ENCODE results near the gene TMEM176A. TPM values are rescaled to one million over a fixed set of nuclear protein-coding genes. Genes with fewer than 3 reads are reported as not detected.

The TMEM176A gene
- total and polyA plus RNA-seq, 2 donors, result 11.0 to 27.9 TPM

DNA sequence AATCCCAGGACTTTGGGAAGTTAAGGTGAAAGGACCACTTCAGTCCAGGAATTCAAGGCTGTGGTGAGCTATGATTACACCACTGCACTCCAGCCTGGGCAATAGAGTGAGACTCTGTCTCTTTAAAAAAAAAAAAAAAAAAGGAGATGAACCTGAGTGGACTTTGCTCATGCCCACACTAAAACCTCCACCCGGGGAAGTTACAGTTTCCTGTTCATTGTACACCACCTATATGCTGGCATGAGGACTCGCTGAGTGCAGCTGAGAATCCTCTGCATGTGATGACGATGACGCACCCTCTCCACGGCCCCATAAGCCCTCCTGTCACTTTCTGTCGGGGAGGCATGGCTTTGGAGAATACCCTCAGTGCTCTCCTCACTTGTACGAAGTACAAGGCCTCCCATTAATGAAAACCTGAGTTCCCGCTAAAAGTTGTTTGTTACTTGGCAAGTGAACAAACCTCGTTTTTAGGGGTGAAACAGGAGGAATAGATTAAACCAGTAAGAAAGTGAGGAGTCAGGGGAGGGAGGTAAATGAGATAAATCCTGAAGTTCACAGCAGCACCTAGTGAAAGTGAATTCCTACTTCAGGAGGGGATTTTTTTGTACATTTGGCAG, 16.3 kb upstream of the TMEM176A start:
- Histone ChIP-seq H3K36me3 (ENCODE audit: control insufficient read depth in 2 of 2, insufficient read depth in 2 of 2, low read length in 1 of 2) (no peaks in the 10 kb centered on the region), H3K27ac (ENCODE audit: low read depth in 1 of 2, low read length in 1 of 2) (peak overlapping the region in 1 of 2 donors; percentile 53), H3K4me1 (ENCODE audit: control insufficient read depth in 2 of 2, insufficient read depth in 2 of 2, low read length in 2 of 2) (peaks cover 0 to 25% of the 10 kb centered on the region in 2 donors), H3K27me3 (ENCODE audit: control insufficient read depth in 2 of 2, insufficient read depth in 1 of 2, low read length in 1 of 2) (no peaks in the 10 kb centered on the region), H3K9me3 (ENCODE audit: control insufficient read depth in 2 of 2, insufficient read depth in 1 of 2, low read length in 1 of 2) (no peaks in the 10 kb centered on the region), H3K4me3 (ENCODE audit: low read length in 2 of 2) (no peak overlapping the region)
- 65% methylated on average over 9 of the region's 9 CpGs for WGBS
- peak in 1 of 9 donors; percentile 5 for DNase-seq (ENCODE audit: low read depth in 6 of 9, low spot score in 9 of 9)

DNA sequence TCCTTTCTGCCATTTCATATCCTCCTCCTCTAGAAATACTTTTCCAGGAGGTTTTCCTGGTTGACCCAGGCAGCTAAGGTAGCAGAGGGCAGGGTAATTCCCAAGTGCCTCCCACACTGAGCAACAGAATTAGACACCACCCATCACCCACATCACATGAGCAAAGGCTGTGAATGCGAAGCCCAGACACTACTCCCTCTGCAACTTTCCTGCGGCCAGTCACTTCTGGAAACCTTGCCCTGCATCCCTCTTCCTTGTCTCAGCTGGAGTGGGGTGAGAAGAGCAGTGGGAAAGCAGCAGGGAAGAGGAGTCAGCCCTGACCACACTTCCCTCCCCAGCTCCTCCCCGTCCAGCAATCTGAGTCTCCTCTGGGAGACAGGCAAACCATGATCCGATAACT, 15.6 kb upstream of the TMEM176A start:
- WGBS, result 96% methylated on average over 4 of the region's 4 CpGs
- no peak for DNase-seq (ENCODE audit: low read depth in 6 of 9, low spot score in 9 of 9)

DNA sequence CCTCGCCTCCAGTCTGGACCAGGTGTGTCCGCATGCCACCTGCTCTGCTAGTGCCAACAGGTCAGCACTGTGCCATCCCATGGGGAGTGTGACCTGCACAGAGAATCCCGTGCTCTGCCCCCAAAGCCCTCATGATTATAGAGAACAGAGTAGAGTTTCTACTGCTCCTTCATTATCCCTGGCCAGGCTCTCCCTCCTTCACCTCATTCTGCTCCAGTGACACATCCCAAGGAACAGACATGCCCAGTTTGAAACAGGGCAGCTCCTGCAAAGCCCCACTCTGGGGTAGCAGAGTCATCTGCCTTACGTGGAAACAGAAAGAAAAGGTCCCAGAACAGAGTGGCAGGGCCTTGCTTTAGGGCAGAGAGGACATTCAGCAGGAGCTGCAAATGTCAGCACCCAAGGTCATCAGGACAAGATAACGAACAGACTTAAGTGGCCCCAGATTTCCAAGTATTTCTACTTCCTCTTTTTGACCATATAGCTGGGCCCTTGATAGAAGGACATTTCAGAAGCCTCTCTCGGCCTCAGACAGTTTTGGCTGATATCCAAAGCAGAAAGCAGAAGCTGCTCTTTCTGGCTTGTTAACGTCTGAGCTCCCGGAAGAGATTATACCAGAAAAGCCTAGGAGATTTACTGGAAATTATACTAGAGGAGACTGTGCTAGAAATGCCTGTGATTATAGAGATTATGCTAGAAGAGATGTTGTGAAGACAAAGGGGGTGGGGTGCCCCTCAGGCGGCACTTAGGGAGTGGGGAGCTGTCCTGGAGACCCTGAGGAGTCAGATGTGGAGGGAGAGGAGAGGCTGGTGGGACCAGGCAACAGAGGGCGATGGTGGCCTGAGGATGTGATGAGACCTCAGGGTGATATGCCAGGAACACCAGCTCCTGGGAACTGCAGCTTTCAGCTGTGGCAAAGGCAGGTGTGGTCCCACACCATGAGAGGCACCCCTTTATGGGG, 13.0 kb upstream of the TMEM176A start:
- WGBS, result 46% methylated on average over 10 of the region's 10 CpGs
- Histone ChIP-seq H3K4me3 (ENCODE audit: low read length in 2 of 2) (no peak overlapping the region), H3K27ac (ENCODE audit: low read depth in 1 of 2, low read length in 1 of 2) (no peak overlapping the region), H3K4me1 (ENCODE audit: control insufficient read depth in 2 of 2, insufficient read depth in 2 of 2, low read length in 2 of 2) (peaks cover 0 to 25% of the 10 kb centered on the region in 2 donors), H3K36me3 (ENCODE audit: control insufficient read depth in 2 of 2, insufficient read depth in 2 of 2, low read length in 1 of 2) (no peaks in the 10 kb centered on the region), H3K9me3 (ENCODE audit: control insufficient read depth in 2 of 2, insufficient read depth in 1 of 2, low read length in 1 of 2) (no peaks in the 10 kb centered on the region), H3K27me3 (ENCODE audit: control insufficient read depth in 2 of 2, insufficient read depth in 1 of 2, low read length in 1 of 2) (peaks cover 0 to 4% of the 10 kb centered on the region in 2 donors)
- DNase-seq (ENCODE audit: low read depth in 6 of 9, low spot score in 9 of 9), result peak in 1 of 9 donors; percentile 35

More for the DNA sequence above, 15.6 kb upstream of the TMEM176A start:
- Histone ChIP-seq H3K36me3 (ENCODE audit: control insufficient read depth in 2 of 2, insufficient read depth in 2 of 2, low read length in 1 of 2) (no peaks in the 10 kb centered on the region), H3K9me3 (ENCODE audit: control insufficient read depth in 2 of 2, insufficient read depth in 1 of 2, low read length in 1 of 2) (no peaks in the 10 kb centered on the region), H3K4me1 (ENCODE audit: control insufficient read depth in 2 of 2, insufficient read depth in 2 of 2, low read length in 2 of 2) (peaks cover 0 to 25% of the 10 kb centered on the region in 2 donors), H3K27me3 (ENCODE audit: control insufficient read depth in 2 of 2, insufficient read depth in 1 of 2, low read length in 1 of 2) (no peaks in the 10 kb centered on the region), H3K27ac (ENCODE audit: low read depth in 1 of 2, low read length in 1 of 2) (peak overlapping the region in 1 of 2 donors; percentile 53), H3K4me3 (ENCODE audit: low read length in 2 of 2) (no peak overlapping the region)

DNA sequence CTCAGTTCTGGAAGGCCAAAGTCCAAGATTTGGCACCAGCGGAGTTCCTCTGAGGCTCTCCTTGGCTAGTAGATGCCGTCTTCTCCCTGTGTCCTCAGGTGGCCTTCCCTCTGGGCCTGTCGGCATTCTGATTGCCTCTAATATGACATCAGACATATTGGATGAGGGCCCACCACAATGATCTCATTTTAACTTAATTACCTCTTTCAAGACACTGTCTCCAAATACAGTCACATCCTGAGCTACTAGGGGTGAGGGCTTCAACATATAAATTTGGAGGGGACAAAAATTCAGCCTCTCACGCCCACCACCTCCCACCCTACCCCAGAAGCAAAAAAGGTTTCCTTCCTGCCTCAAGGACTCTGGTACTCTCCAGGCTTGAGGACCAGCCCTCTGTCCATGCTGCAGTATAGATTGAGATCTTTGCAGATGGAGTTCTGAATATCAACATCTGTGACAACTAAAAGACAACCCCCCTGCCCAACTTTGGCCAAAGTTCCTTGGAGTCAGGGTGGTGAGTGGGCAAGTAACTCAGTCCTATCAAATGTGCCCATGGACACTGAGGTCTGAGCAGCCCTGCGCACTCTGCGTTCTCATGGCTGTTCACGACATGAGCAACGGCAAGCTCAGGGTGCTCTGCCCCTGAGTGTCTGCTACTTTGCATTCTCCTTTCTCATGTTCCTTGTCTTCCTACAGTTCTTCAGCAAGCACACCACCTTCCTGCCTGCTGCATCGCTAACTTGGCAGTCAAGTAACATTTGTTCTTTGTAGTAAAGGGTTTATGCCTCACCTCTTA, 11.9 kb upstream of the TMEM176A start:
- Histone ChIP-seq H3K27me3 (ENCODE audit: control insufficient read depth in 2 of 2, insufficient read depth in 1 of 2, low read length in 1 of 2) (peaks cover 0 to 5% of the 10 kb centered on the region in 2 donors), H3K36me3 (ENCODE audit: control insufficient read depth in 2 of 2, insufficient read depth in 2 of 2, low read length in 1 of 2) (no peaks in the 10 kb centered on the region), H3K4me3 (ENCODE audit: low read length in 2 of 2) (no peak overlapping the region), H3K9me3 (ENCODE audit: control insufficient read depth in 2 of 2, insufficient read depth in 1 of 2, low read length in 1 of 2) (no peaks in the 10 kb centered on the region), H3K4me1 (ENCODE audit: control insufficient read depth in 2 of 2, insufficient read depth in 2 of 2, low read length in 2 of 2) (peaks cover 0 to 25% of the 10 kb centered on the region in 2 donors), H3K27ac (ENCODE audit: low read depth in 1 of 2, low read length in 1 of 2) (no peak overlapping the region)
- DNase-seq (ENCODE audit: low read depth in 6 of 9, low spot score in 9 of 9), result no peak
- WGBS, result 95% methylated on average over 9 of the region's 9 CpGs

DNA sequence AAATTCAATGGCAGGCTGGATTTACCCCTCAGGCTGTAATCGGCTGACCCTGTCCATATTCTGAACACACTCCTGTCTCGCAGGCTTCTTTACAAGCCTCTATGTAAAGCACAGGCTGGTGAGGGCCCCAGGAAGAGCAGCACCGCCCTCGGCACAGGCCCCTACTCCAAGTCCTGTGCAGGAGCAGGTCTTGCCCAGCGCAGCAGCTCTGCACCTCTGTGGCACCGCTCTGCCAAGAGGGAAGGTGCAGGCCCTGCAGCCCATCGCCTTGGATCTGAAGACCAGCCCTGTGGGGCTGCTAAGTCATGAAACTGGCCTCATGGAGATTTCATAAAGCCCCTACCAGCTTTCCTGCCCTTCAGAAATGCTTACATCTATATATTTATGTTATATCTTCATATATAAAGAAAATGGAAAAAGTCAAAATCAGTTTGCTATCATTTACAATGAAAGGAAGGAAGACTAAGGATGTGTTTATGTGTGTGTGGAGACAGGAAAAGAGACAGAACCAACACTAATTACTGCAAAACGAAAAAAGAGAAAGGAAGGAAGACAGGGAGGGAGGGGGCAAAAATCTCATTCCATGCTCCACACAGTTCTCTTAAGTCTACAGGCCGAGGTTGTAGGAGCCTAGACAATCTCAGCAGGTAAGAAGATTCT, 10.0 kb upstream of the TMEM176A start:
- peaks cover 0 to 21% of the 10 kb centered on the region in 2 donors for H3K27me3 ChIP-seq (ENCODE audit: control insufficient read depth in 2 of 2, insufficient read depth in 1 of 2, low read length in 1 of 2)
- H3K27ac ChIP-seq (ENCODE audit: low read depth in 1 of 2, low read length in 1 of 2), result no peak overlapping the region
- WGBS, result 91% methylated on average over 9 of the region's 9 CpGs
- H3K4me1 ChIP-seq (ENCODE audit: control insufficient read depth in 2 of 2, insufficient read depth in 2 of 2, low read length in 2 of 2), result peaks cover 0 to 14% of the 10 kb centered on the region in 2 donors
- H3K9me3 ChIP-seq (ENCODE audit: control insufficient read depth in 2 of 2, insufficient read depth in 1 of 2, low read length in 1 of 2), result no peaks in the 10 kb centered on the region
- no peak for DNase-seq (ENCODE audit: low read depth in 6 of 9, low spot score in 9 of 9)
- H3K36me3 ChIP-seq (ENCODE audit: control insufficient read depth in 2 of 2, insufficient read depth in 2 of 2, low read length in 1 of 2), result no peaks in the 10 kb centered on the region
- H3K4me3 ChIP-seq (ENCODE audit: low read length in 2 of 2), result no peak overlapping the region

DNA sequence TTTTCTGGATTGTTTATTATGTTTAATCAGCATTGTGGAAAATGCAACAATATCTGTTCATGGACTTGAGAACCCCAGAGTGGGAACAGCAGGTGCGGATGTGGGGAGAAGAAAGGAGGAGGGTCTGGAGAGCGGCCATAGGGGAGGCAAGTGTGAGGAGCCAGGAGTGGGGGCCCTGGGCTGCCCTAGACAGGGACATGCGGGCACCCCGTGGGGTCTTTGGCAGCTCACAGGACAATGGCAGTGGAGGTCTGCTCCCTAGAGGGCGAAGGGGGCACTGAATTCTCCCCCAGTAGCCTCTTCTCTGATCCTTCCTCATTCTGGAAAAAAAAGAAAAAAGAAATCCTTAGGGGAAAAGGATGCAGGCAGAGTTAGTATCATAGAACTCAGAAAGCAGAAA, 9.3 kb upstream of the TMEM176A start:
- Histone ChIP-seq H3K36me3 (ENCODE audit: control insufficient read depth in 2 of 2, insufficient read depth in 2 of 2, low read length in 1 of 2) (no peaks in the 10 kb centered on the region), H3K4me3 (ENCODE audit: low read length in 2 of 2) (no peak overlapping the region), H3K27me3 (ENCODE audit: control insufficient read depth in 2 of 2, insufficient read depth in 1 of 2, low read length in 1 of 2) (peaks cover 0 to 29% of the 10 kb centered on the region in 2 donors), H3K9me3 (ENCODE audit: control insufficient read depth in 2 of 2, insufficient read depth in 1 of 2, low read length in 1 of 2) (no peaks in the 10 kb centered on the region), H3K4me1 (ENCODE audit: control insufficient read depth in 2 of 2, insufficient read depth in 2 of 2, low read length in 2 of 2) (peaks cover 0 to 14% of the 10 kb centered on the region in 2 donors), H3K27ac (ENCODE audit: low read depth in 1 of 2, low read length in 1 of 2) (no peak overlapping the region)
- no peak for DNase-seq (ENCODE audit: low read depth in 6 of 9, low spot score in 9 of 9)
- 97% methylated on average over 5 of the region's 5 CpGs for WGBS

DNA sequence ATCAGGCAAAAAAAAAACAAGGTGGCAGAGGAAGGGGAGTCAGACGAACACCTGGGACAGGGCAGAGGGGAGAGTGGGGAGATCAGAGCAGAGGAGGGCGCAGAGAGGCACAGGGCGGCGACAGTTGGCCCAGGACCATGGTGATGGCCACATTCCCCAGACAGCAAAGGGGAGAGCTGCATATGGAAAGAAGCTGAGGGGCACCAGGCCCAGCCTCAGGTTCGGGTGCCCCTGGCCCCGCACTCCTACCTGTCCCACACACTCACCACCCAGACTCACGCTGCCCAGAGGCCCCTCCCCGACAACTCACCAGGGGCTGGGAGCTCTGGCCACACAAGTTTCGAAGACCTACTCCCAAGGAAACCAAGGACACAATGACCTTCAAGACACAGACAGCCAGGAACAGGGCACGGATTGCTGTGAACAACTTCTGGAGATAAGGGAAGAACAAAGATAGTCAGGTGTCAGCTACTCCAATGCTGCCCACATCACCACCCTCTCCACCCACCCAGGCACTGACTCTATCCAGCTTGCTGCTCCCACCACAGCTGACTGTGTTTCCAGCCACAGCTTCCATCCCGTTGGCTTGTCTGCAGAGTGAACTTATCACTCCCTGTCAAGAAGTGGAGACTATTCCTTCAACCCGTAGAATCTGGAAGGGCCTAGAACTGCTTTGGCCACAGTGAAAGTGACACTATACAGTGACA, 8.7 kb upstream of the TMEM176A start:
- peaks cover 0 to 34% of the 10 kb centered on the region in 2 donors for H3K27me3 ChIP-seq (ENCODE audit: control insufficient read depth in 2 of 2, insufficient read depth in 1 of 2, low read length in 1 of 2)
- 88% methylated on average over 12 of the region's 12 CpGs for WGBS
- H3K27ac ChIP-seq (ENCODE audit: low read depth in 1 of 2, low read length in 1 of 2), result no peak overlapping the region
- H3K4me3 ChIP-seq (ENCODE audit: low read length in 2 of 2), result no peak overlapping the region
- DNase-seq (ENCODE audit: low read depth in 6 of 9, low spot score in 9 of 9), result no peak
- peaks cover 0 to 14% of the 10 kb centered on the region in 2 donors for H3K4me1 ChIP-seq (ENCODE audit: control insufficient read depth in 2 of 2, insufficient read depth in 2 of 2, low read length in 2 of 2)
- H3K9me3 ChIP-seq (ENCODE audit: control insufficient read depth in 2 of 2, insufficient read depth in 1 of 2, low read length in 1 of 2), result no peaks in the 10 kb centered on the region
- no peaks in the 10 kb centered on the region for H3K36me3 ChIP-seq (ENCODE audit: control insufficient read depth in 2 of 2, insufficient read depth in 2 of 2, low read length in 1 of 2)

DNA sequence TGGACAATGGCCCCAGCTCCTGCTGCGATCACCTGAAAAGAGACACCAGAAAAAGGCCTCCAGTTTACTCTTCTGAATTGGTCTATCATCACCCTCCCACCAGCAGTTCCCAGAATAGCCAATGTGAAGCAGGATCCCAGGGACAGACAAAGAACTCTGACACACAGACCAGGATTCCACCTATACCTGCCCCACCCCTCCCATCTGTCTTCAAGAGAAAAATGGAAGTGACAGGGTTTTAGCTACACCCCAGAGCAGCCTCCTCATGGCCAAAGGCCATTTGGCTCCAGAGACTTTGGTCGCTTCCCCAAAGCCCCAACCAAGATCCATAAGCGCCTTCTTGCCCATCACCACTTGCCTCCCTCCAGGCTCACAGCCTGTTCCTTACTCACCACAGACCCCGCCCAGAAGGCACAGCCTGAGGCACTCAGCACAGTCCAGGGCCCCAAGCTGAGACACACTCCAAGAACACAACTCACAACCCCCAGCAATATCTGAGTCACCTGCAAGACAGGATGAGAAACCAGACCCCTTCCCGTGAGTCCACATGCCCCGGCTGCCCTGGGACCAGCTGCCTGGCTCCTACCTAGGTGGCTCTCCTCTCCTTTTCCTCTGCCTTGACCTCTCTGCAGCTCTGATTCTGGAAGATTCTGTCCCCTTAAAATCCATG, 6.9 kb upstream of the TMEM176A start:
- Histone ChIP-seq H3K36me3 (ENCODE audit: control insufficient read depth in 2 of 2, insufficient read depth in 2 of 2, low read length in 1 of 2) (no peaks in the 10 kb centered on the region), H3K27me3 (ENCODE audit: control insufficient read depth in 2 of 2, insufficient read depth in 1 of 2, low read length in 1 of 2) (peaks cover 0 to 47% of the 10 kb centered on the region in 2 donors), H3K4me3 (ENCODE audit: low read length in 2 of 2) (no peak overlapping the region), H3K27ac (ENCODE audit: low read depth in 1 of 2, low read length in 1 of 2) (no peak overlapping the region), H3K9me3 (ENCODE audit: control insufficient read depth in 2 of 2, insufficient read depth in 1 of 2, low read length in 1 of 2) (no peaks in the 10 kb centered on the region), H3K4me1 (ENCODE audit: control insufficient read depth in 2 of 2, insufficient read depth in 2 of 2, low read length in 2 of 2) (peaks cover 0 to under 1% of the 10 kb centered on the region in 2 donors)
- no peak for DNase-seq (ENCODE audit: low read depth in 6 of 9, low spot score in 9 of 9)
- WGBS, result 94% methylated on average over 6 of the region's 6 CpGs
